AG04450 (cell line): ENCODE data around the gene IFT20. TPM values are rescaled to one million over a fixed set of nuclear protein-coding genes. Genes with fewer than 3 reads are reported as not detected.

Experiments
- CTCF ChIA-PET: fragments of 300-600, 350-600 bp; formaldehyde crosslinking; extraction: SDS; loops from one replicate; lab custom pipeline; 2022; ENCODE audit warnings: antibody characterized with exemption, inconsistent platforms; lab: Charles Lee
- POLR2A ChIA-PET: fragments of 350-600 bp; formaldehyde crosslinking; extraction: SDS; loops from one replicate; lab custom pipeline; 2021; ENCODE audit warnings: antibody characterized with exemption, inconsistent platforms; lab: Yijun Ruan, JAX
- DNase-seq: peaks from one replicate; pipeline ENCODE4 v3.0.0-alpha.2; 2011; ENCODE audit warnings: low read depth, low spot score
- H3K27ac ChIP-seq: one replicate; pipeline ENCODE4 v1.5.1; 2012; ENCODE audit warnings: low read depth, low read length, control low read depth
- H3K27me3 ChIP-seq: one replicate; pipeline ENCODE4 v1.6.0; 2012; ENCODE audit warnings: low read length; ENCODE audit not compliant: control insufficient read depth, insufficient read depth
- H3K4me3 ChIP-seq: 2 replicates; pipeline ENCODE4 v1.5.1; 2011; ENCODE audit warnings: mild to moderate bottlenecking, low read depth, low read length, control low read depth
- H3K9me3 ChIP-seq: 2 replicates; pipeline ENCODE4 v1.5.1; 2012; ENCODE audit warnings: low read length; ENCODE audit not compliant: control insufficient read depth, insufficient read depth
- polyA plus RNA-seq: library from polyadenylated mRNA; depleted of rRNA; stranded (reverse); fragments of >200 nt; gene quantifications from 2 replicates; pipeline ENCODE4 v1.2.3, GENCODE V29; 2011
- TF ChIP-seq, protein P1 (sequence below): IDR thresholded peaks from 2 replicates; pipeline ENCODE4 v1.5.1; 2011; ENCODE audit warnings: low read depth, low read length, control low read depth, inconsistent platforms

IFT20 gene
- polyA plus RNA-seq, 1 experiment = 67.1 TPM

- DNase-seq = no peak
- TF ChIP-seq, protein P1, sequence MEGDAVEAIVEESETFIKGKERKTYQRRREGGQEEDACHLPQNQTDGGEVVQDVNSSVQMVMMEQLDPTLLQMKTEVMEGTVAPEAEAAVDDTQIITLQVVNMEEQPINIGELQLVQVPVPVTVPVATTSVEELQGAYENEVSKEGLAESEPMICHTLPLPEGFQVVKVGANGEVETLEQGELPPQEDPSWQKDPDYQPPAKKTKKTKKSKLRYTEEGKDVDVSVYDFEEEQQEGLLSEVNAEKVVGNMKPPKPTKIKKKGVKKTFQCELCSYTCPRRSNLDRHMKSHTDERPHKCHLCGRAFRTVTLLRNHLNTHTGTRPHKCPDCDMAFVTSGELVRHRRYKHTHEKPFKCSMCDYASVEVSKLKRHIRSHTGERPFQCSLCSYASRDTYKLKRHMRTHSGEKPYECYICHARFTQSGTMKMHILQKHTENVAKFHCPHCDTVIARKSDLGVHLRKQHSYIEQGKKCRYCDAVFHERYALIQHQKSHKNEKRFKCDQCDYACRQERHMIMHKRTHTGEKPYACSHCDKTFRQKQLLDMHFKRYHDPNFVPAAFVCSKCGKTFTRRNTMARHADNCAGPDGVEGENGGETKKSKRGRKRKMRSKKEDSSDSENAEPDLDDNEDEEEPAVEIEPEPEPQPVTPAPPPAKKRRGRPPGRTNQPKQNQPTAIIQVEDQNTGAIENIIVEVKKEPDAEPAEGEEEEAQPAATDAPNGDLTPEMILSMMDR = no peak
- Histone ChIP-seq H3K9me3 (no peaks in the 10 kb centered on the region; the same call in 1 of the 2 replicates), H3K4me3 (no peak overlapping the region), H3K27me3 (no peaks in the 10 kb centered on the region), H3K27ac (no peak overlapping the region)
- ChIA-PET POLR2A (no interaction called here), CTCF (interaction anchor here (0.7 to 1.3 kb wide), 2 partner anchors 36 kb away, joined by 3 to 5 read pairs; no protein-coding TSS in a partner anchor)
Measured at GRCh38 chr17:28379814-28380801, 44.8 kb upstream of the IFT20 start.

GRCh38 chr17:28372945-28373274, 37.6 kb upstream of the IFT20 start:
- TF ChIP-seq, protein P1 = no peak
- no peaks in the 10 kb centered on the region for H3K27me3 ChIP-seq
- ChIA-PET CTCF (no interaction called here), POLR2A (no interaction called here)
- no peaks in the 10 kb centered on the region; the same call in 1 of the 2 replicates for H3K9me3 ChIP-seq
- H3K27ac ChIP-seq = no peak overlapping the region
- H3K4me3 ChIP-seq = peak overlapping the region; percentile 69
- no peak for DNase-seq

DNA sequence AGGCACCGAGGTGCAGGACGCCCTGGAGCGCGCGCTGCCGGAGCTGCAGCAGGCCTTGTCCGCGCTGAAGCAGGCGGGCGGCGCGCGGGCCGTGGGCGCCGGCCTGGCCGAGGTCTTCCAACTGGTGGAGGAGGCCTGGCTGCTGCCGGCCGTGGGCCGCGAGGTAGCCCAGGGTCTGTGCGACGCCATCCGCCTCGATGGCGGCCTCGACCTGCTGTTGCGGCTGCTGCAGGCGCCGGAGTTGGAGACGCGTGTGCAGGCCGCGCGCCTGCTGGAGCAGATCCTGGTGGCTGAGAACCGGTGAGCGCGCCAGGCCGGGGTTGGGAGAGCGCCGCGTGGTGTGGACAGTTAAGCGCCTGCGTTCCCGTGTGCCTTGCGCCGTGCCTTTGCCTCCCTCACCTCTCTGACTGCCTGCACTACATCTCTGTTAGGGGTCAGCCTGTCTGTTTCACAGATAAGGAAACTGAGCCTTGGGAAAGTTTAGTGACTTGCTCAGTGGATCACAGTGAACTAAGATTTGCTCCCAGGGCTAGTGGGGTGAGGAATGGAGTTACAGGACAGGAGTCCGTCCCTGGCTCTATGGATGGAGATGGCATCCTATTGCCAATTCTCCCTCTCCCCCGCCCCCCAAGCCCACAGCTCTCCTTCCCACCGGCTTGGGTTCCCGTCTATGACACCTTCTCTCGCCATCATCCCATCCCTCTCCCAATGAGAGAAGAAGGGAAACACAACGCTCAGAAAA, 37.1 kb upstream of the IFT20 start:
- Histone ChIP-seq H3K27me3 (no peaks in the 10 kb centered on the region), H3K9me3 (no peaks in the 10 kb centered on the region; the same call in 1 of the 2 replicates), H3K27ac (no peak overlapping the region), H3K4me3 (peak overlapping the region; percentile 69)
- POLR2A ChIA-PET = interaction anchor here (0.7 to 3.8 kb wide), 3 partner anchors 15 to 59 kb away, joined by 3 to 17 read pairs (median 7); partner anchors contain the start of genes IFT20, POLDIP2 and TNFAIP1
- no peak for DNase-seq
- TF ChIP-seq, protein P1 = no peak
- CTCF ChIA-PET = no interaction called here

GRCh38 chr17:28371245-28372202, 36.3 kb upstream of the IFT20 start, which contains the start of gene SARM1:
SARM1 (plus strand) TSS chr17:28371694; CDS start chr17:28372033, 339 bp downstream.
- Histone ChIP-seq H3K9me3 (no peaks in the 10 kb centered on the region; the same call in 1 of the 2 replicates), H3K4me3 (peak within 1 kb of the TSS; percentile 69), H3K27ac (peak within 1 kb of the TSS; percentile 0), H3K27me3 (no peaks in the 10 kb centered on the region)
- TF ChIP-seq, protein P1 = no peak
- ChIA-PET CTCF (interaction anchor here (0.6 kb wide), 1 partner anchor 45 kb away, joined by 3 read pairs; no protein-coding TSS in a partner anchor), POLR2A (interaction anchor here (0.6 to 3.8 kb wide), 5 partner anchors 14 to 333 kb away, joined by 3 to 17 read pairs (median 3); partner anchors contain the start of genes IFT20, POLDIP2 and TNFAIP1)
- DNase-seq = peak; percentile 76
